ENCODE data around the gene NEK10. TPM values are rescaled to one million over a fixed set of nuclear protein-coding genes. Genes with fewer than 3 reads are reported as not detected.

Gene NEK10
- total RNA-seq, 1 donor from 2014 or later, result 3.3 TPM

DNA sequence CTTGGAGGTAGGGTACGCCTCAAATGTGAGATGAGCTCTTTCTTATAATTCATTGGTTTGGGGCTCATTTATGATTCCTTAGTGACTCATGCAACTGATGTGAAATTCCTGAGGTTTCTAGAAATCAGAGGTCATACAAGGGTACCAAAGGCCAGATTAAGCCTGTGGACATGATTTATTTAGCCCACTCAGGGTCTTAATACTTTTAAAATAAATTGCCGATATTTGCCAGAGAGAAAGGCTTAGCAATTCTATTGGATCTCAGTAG, 289.0 kb downstream of the NEK10 start:
- Mint-ChIP-seq H3K4me1 (ENCODE audit: low read depth) (peaks cover 3% of the 10 kb centered on the region), H3K4me3 (ENCODE audit: low read depth) (no peak overlapping the region), H3K27ac (no peak overlapping the region), H3K27me3 (no peaks in the 10 kb centered on the region), H3K9me3 (ENCODE audit: low read depth) (no peaks in the 10 kb centered on the region), H3K36me3 (ENCODE audit: insufficient read depth) (no peaks in the 10 kb centered on the region)
- no peak for DNase-seq (ENCODE audit: low spot score, unreplicated experiment)
- TF ChIP-seq, protein P1, sequence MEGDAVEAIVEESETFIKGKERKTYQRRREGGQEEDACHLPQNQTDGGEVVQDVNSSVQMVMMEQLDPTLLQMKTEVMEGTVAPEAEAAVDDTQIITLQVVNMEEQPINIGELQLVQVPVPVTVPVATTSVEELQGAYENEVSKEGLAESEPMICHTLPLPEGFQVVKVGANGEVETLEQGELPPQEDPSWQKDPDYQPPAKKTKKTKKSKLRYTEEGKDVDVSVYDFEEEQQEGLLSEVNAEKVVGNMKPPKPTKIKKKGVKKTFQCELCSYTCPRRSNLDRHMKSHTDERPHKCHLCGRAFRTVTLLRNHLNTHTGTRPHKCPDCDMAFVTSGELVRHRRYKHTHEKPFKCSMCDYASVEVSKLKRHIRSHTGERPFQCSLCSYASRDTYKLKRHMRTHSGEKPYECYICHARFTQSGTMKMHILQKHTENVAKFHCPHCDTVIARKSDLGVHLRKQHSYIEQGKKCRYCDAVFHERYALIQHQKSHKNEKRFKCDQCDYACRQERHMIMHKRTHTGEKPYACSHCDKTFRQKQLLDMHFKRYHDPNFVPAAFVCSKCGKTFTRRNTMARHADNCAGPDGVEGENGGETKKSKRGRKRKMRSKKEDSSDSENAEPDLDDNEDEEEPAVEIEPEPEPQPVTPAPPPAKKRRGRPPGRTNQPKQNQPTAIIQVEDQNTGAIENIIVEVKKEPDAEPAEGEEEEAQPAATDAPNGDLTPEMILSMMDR (IDR thresholded peaks at IDR 0.05; ENCODE audit: unreplicated experiment), result no peak

DNA sequence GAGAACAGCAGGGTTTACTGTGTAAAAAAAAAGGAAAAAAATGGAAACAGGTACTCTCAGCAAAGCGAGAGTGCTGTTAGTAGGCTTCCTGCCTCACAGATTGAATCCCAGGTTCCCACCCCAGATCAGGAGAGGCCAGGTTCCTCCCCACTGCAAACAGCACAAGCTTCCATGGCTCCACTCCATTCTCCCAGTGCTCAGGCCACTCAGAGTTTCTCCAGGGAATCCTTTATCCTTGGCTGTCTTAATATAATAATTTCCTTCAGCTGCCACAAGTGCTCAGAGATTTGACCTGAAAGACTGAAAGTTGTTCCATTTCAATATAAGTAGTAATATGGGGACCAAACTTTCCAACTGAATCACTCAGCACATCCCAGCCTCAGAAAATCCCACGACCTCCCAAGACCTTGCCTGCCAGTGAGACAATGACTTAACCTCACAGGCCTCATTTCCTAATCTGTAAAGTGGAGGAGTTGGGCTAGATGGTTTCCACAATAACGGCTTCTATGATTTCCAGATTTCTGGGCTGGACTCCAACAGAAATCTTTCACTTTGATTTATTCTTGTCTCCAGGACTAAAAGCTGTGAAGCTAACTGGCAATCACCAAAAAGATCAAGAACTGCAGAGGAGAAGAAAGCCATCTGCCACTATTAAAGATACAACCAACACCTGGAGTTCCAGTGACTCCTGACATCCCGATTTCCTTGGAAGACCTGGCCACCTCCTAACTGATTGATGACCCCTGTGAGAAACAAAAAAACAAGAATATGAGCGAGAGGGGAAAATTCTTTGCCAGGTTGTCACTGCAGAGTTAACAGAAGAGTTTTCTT, 289.5 kb downstream of the NEK10 start:
- peaks cover 3% of the 10 kb centered on the region for H3K4me1 Mint-ChIP-seq (ENCODE audit: low read depth)
- H3K27ac Mint-ChIP-seq, result no peak overlapping the region
- DNase-seq (ENCODE audit: low spot score, unreplicated experiment), result no peak
- no peak overlapping the region for H3K4me3 Mint-ChIP-seq (ENCODE audit: low read depth)
- no peaks in the 10 kb centered on the region for H3K9me3 Mint-ChIP-seq (ENCODE audit: low read depth)
- TF ChIP-seq, protein P1 (IDR thresholded peaks at IDR 0.05; ENCODE audit: unreplicated experiment), result no peak
- H3K36me3 Mint-ChIP-seq (ENCODE audit: insufficient read depth), result no peaks in the 10 kb centered on the region
- H3K27me3 Mint-ChIP-seq, result no peaks in the 10 kb centered on the region

DNA sequence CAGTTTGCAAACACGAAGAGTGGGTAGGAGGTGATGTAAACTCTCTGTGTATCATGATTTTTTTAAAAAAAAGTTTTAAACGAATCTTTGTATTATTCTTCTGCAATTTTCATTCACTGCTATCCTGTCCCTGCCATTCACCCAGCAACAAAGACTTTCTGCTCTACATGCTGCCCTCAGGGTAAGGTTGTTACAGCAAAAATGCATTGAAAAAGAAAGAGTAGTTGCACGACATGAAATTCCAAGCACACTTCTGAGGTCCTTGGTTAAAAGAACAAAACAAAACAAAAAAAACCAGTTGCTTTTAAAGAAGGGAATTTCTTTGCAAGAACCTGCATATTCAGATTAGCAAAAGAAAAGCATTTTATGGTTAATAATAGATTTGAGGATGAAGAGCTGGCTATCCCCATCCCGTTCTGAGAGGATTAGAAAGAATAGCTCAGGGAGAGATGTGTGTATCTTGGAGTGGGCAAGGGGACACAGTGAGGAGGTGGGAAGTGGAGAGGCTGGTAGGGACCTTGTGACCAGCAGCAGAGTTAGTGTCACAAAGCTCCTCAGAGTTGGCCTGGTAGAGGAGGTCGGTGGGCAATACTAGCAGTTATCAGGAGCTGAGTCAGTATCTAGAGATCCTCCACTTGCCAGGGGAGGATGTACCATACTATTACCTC, 290.8 kb downstream of the NEK10 start:
- H3K36me3 Mint-ChIP-seq (ENCODE audit: insufficient read depth), result no peaks in the 10 kb centered on the region
- TF ChIP-seq, protein P1 (IDR thresholded peaks at IDR 0.05; ENCODE audit: unreplicated experiment), result no peak
- peaks cover 3% of the 10 kb centered on the region for H3K4me1 Mint-ChIP-seq (ENCODE audit: low read depth)
- no peaks in the 10 kb centered on the region for H3K9me3 Mint-ChIP-seq (ENCODE audit: low read depth)
- H3K4me3 Mint-ChIP-seq (ENCODE audit: low read depth), result no peak overlapping the region
- H3K27me3 Mint-ChIP-seq, result no peaks in the 10 kb centered on the region
- no peak for DNase-seq (ENCODE audit: low spot score, unreplicated experiment)
- H3K27ac Mint-ChIP-seq, result no peak overlapping the region

DNA sequence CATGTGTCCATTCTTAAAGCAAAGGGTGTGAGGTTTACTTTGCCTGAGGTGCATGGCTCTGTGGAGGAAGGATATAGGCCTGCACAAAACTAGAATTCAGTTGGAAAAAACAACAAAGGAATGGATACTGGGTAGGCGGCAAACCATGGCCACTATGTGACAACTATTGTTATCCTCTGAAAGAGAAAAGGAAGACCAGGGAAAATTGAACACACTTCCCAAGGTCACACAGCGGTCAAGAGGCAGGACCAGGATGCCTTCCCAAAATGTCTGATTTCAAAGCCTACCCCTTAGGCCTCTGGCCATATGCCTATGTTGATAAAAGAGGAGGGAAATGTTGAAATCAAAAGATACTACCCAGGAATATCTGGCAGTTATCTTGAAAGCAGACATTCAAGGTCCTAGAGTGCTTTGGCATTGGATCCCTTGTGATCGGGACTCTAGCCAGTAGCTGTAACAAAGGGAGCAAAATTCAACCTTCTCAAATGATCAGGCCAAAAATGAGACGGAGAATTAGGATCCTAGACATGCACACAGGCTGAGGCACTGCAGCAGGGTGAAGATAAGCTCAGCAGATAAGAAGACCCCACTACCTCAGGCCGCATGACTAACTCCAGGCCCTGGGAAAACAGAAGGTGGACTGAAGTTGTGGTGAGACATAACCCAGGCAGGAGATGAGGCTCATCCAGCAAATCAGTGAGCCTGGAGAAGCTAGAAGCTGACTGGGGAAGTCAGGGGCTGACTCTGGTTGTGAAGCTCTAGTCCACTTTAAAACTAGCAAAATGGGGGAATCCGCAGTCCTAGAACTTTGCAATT, 292.2 kb downstream of the NEK10 start:
- no peak overlapping the region for H3K27ac Mint-ChIP-seq
- H3K4me3 Mint-ChIP-seq (ENCODE audit: low read depth), result no peak overlapping the region
- DNase-seq (ENCODE audit: low spot score, unreplicated experiment), result no peak
- no peaks in the 10 kb centered on the region for H3K9me3 Mint-ChIP-seq (ENCODE audit: low read depth)
- H3K27me3 Mint-ChIP-seq, result no peaks in the 10 kb centered on the region
- H3K36me3 Mint-ChIP-seq (ENCODE audit: insufficient read depth), result no peaks in the 10 kb centered on the region
- TF ChIP-seq, protein P1 (IDR thresholded peaks at IDR 0.05; ENCODE audit: unreplicated experiment), result no peak
- peaks cover 5% of the 10 kb centered on the region for H3K4me1 Mint-ChIP-seq (ENCODE audit: low read depth)

DNA sequence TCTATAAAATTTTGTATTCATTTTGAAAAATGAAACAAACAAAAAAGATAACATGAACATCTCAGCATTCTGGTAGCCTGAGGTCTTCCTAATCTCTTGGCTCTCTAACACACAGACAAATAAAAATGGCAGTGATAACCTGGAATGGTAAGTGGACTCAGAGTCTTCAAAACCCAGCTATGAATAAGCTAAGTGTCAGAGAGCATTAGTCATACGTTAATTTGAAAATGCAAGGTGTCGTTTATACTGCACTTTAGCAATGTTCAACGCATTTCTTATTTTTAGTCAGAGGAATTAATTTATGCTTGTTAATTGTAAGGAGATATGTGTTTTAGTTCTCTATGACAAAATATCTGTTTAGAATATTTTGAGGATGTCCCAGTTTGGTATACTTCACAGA, 294.3 kb downstream of the NEK10 start:
- peaks cover 4% of the 10 kb centered on the region for H3K4me1 Mint-ChIP-seq (ENCODE audit: low read depth)
- TF ChIP-seq, protein P1 (IDR thresholded peaks at IDR 0.05; ENCODE audit: unreplicated experiment), result no peak
- H3K9me3 Mint-ChIP-seq (ENCODE audit: low read depth), result no peaks in the 10 kb centered on the region
- DNase-seq (ENCODE audit: low spot score, unreplicated experiment), result no peak
- no peaks in the 10 kb centered on the region for H3K36me3 Mint-ChIP-seq (ENCODE audit: insufficient read depth)
- H3K4me3 Mint-ChIP-seq (ENCODE audit: low read depth), result no peak overlapping the region
- no peaks in the 10 kb centered on the region for H3K27me3 Mint-ChIP-seq
- H3K27ac Mint-ChIP-seq, result no peak overlapping the region

Data from progenitor cell of endocrine pancreas (in vitro differentiated cells).